ENCODE data around the gene ZNF223.

The ZNF223 gene

GRCh38 chr19:44003461-44004009 lies 48.3 kb upstream of the ZNF223 start:
- peak overlapping the region; percentile 96 for H2AFZ ChIP-seq (ENCODE audit: low read length)
- H3K9me3 ChIP-seq (ENCODE audit: insufficient read depth, low read depth, low read length) = no peaks in the 10 kb centered on the region
- TF ChIP-seq EZH2phosphoT487 (IDR thresholded peaks at IDR 0.05; ENCODE audit: borderline replicate concordance) (no peak), CTCF (conservative IDR thresholded peaks at IDR 0.05; ENCODE audit: low read length) (peak; percentile 42; the same call in 1 of the 2 replicates)
- H3K79me2 ChIP-seq (ENCODE audit: insufficient read depth, low read length) = peaks cover 9% of the 10 kb centered on the region
- H3F3A ChIP-seq (ENCODE audit: low read depth) = no peaks in the 10 kb centered on the region
- no peaks in the 10 kb centered on the region for H3K27me3 ChIP-seq (ENCODE audit: insufficient read depth, low read length, poor library complexity, severe bottlenecking)
- no peaks in the 10 kb centered on the region for H4K20me1 ChIP-seq (ENCODE audit: insufficient read depth, low read length, poor library complexity, severe bottlenecking)
- H3K4me3 ChIP-seq (ENCODE audit: low read length, poor library complexity, severe bottlenecking) = peak overlapping the region; percentile 85
- peak overlapping the region; percentile 82 for H3K9ac ChIP-seq (ENCODE audit: low read depth, low read length, poor library complexity, severe bottlenecking)
- peak overlapping the region; percentile 73 for H3K4me2 ChIP-seq (ENCODE audit: low read depth, low read length, poor library complexity, severe bottlenecking)
- no peaks in the 10 kb centered on the region for H3K9me2 ChIP-seq (replicated peaks; ENCODE audit: low read depth, low read length)
- peaks cover 11% of the 10 kb centered on the region; the same call in 1 of the 2 replicates for H3K36me3 ChIP-seq (ENCODE audit: insufficient read depth, low read length)
- H3K4me1 ChIP-seq (ENCODE audit: insufficient read depth, low read length, poor library complexity, severe bottlenecking) = peaks cover 10% of the 10 kb centered on the region

GRCh38 chr19:44005973-44006372 lies 45.9 kb upstream of the ZNF223 start:
- peak overlapping the region; percentile 9 for H3K4me2 ChIP-seq (ENCODE audit: low read depth, low read length, poor library complexity, severe bottlenecking)
- TF ChIP-seq EZH2phosphoT487 (IDR thresholded peaks at IDR 0.05; ENCODE audit: borderline replicate concordance) (no peak), CTCF (conservative IDR thresholded peaks at IDR 0.05; ENCODE audit: low read length) (no peak)
- H3K79me2 ChIP-seq (ENCODE audit: insufficient read depth, low read length) = peaks cover 9% of the 10 kb centered on the region

GRCh38 chr19:44007473-44007872 lies 44.4 kb upstream of the ZNF223 start:
- Histone ChIP-seq H2AFZ (ENCODE audit: low read length) (no peak overlapping the region), H3K36me3 (ENCODE audit: insufficient read depth, low read length) (peaks cover 40% of the 10 kb centered on the region; the same call in 1 of the 2 replicates), H3K27me3 (ENCODE audit: insufficient read depth, low read length, poor library complexity, severe bottlenecking) (no peaks in the 10 kb centered on the region), H3K9me2 (replicated peaks; ENCODE audit: low read depth, low read length) (no peaks in the 10 kb centered on the region), H3F3A (ENCODE audit: low read depth) (no peaks in the 10 kb centered on the region), H3K9me3 (ENCODE audit: insufficient read depth, low read depth, low read length) (peaks cover 23% of the 10 kb centered on the region; the same call in 1 of the 2 replicates), H4K20me1 (ENCODE audit: insufficient read depth, low read length, poor library complexity, severe bottlenecking) (no peaks in the 10 kb centered on the region), H3K79me2 (ENCODE audit: insufficient read depth, low read length) (peaks cover 9% of the 10 kb centered on the region), H3K4me3 (ENCODE audit: low read length, poor library complexity, severe bottlenecking) (no peak overlapping the region), H3K4me2 (ENCODE audit: low read depth, low read length, poor library complexity, severe bottlenecking) (no peak overlapping the region), H3K4me1 (ENCODE audit: insufficient read depth, low read length, poor library complexity, severe bottlenecking) (peaks cover 8% of the 10 kb centered on the region), H3K9ac (ENCODE audit: low read depth, low read length, poor library complexity, severe bottlenecking) (no peak overlapping the region)
- TF ChIP-seq CTCF (conservative IDR thresholded peaks at IDR 0.05; ENCODE audit: low read length) = no peak

More at GRCh38 chr19:44005973-44006372, 45.9 kb upstream of the ZNF223 start:
- H3K4me3 ChIP-seq (ENCODE audit: low read length, poor library complexity, severe bottlenecking) = no peak overlapping the region
- H3K4me1 ChIP-seq (ENCODE audit: insufficient read depth, low read length, poor library complexity, severe bottlenecking) = peaks cover 10% of the 10 kb centered on the region
- H4K20me1 ChIP-seq (ENCODE audit: insufficient read depth, low read length, poor library complexity, severe bottlenecking) = no peaks in the 10 kb centered on the region
- H3K9me3 ChIP-seq (ENCODE audit: insufficient read depth, low read depth, low read length) = peaks cover 19% of the 10 kb centered on the region; the same call in 1 of the 2 replicates
- H3K36me3 ChIP-seq (ENCODE audit: insufficient read depth, low read length) = peaks cover 36% of the 10 kb centered on the region; the same call in 1 of the 2 replicates
- no peaks in the 10 kb centered on the region for H3F3A ChIP-seq (ENCODE audit: low read depth)
- no peaks in the 10 kb centered on the region for H3K27me3 ChIP-seq (ENCODE audit: insufficient read depth, low read length, poor library complexity, severe bottlenecking)
- H3K9ac ChIP-seq (ENCODE audit: low read depth, low read length, poor library complexity, severe bottlenecking) = no peak overlapping the region
- H2AFZ ChIP-seq (ENCODE audit: low read length) = no peak overlapping the region
- H3K9me2 ChIP-seq (replicated peaks; ENCODE audit: low read depth, low read length) = no peaks in the 10 kb centered on the region

Measured in Loucy (cell line).